Activated naive CD4-positive, alpha-beta T cell treated with anti-CD3 and anti-CD28 coated beads, Interleukin-2, amount 10 ng/mL, durations not matched to agents 5 hours and 36 hours (primary cell): Measurements from ENCODE around the gene MRPL36. TPM values are rescaled to one million over a fixed set of nuclear protein-coding genes. Genes with fewer than 3 reads are reported as not detected.

Source experiments
- total RNA-seq, 2 experiments: library from RNA; stranded (reverse); gene quantifications; one replicate each; pipeline ENCODE4 v1.2.3, GENCODE V29; 2021

The MRPL36 gene
- 10 to 100 TPM; 38.2 to 39.0 TPM for total RNA-seq

DNA sequence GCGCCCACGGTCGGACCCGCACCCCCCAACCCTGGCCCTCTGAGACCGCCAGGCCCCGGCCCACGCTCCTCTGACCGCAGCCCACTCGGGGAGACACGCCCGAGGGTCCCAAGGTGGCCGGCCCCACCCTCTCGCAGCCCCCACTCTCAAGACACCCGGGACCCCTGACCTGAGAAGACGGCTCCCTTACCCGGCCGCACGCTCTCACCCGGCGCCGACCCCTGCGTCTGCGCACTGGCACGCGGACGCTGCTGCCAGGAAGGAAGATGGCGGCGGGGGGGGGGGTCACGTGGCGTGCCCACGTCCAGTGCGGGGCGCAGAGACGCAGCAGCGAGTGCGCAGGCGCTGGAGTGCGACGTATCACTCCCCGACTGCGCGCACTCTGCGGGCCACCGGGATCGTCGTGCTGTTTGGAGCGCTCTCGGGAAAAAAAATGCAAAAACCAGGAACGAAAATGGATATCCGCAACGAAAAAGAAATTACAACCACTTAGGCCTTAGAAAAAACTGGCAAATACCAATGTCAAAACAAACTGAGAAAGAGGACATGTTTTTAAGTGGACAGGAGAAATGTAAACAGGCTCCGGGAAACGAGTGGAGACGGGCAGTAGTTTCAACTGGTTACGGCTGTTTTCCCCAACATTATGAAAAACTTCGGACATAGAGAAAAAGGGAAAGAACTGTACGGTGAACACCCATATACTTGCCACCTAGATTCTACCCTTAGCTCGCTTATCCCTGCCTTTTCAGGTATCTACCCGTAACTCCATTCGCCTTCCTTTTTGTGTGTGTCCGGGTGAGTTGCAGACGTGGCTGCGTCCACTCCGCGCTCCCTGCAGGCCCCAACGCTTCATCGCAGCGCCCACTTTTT, at the start of gene MRPL36:
MRPL36 (minus strand) TSS at position 236 of the 870 bp plus-strand sequence. CDS start 902 bp downstream, outside the sequence.

DNA sequence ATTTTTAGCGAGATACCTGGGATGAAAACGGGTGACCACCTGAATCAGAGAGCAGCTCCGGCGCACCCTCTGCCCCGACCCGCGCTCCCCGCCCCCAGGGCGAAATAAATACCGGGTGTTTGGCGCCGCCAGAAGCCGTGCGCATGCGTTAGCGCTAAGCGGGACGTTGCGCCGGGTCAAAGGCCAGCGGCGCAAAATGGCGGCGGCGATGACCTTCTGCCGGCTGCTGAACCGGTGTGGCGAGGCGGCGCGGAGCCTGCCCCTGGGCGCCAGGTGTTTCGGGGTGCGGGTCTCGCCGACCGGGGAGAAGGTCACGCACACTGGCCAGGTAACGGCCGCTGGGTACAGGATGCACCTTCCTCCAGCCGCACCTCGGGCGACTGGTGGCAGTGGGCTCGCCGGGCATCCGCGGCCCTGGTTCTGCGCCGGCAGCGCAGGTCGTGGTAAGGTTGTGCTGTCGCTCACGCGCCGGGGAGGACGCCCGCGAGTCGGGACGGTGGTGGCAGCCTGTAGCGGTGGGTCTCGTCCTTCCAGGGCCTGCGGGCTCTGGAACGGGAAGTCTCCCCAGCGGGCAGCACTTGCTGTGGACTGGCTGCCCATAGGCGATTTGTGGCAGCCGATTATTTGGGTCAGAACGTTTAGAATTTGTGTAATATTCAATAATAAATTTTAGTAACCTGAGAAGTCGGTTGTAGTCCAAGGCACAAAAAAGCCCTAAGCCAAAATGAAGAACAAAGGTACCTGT, 1.8 kb upstream of the MRPL36 start, which contains the start of gene NDUFS6:
NDUFS6 (plus strand) TSS at position 186 of the 745 bp plus-strand sequence; CDS start at position 197, 11 bp downstream.

Other genes with a start within 250 kb of the MRPL36 start
- 10 to 100 TPM; 24.7 to 26.4 TPM for gene NDUFS6, start 1.6 kb upstream of the MRPL36 start, total RNA-seq
- not detected for gene IRX4, start 83.1 kb upstream of the MRPL36 start, total RNA-seq